ENCODE results near the gene DNAJA3.
A peak's percentile ranks its signal among the peaks of the same experiment; 100 is the strongest.

The DNAJA3 gene

DNA sequence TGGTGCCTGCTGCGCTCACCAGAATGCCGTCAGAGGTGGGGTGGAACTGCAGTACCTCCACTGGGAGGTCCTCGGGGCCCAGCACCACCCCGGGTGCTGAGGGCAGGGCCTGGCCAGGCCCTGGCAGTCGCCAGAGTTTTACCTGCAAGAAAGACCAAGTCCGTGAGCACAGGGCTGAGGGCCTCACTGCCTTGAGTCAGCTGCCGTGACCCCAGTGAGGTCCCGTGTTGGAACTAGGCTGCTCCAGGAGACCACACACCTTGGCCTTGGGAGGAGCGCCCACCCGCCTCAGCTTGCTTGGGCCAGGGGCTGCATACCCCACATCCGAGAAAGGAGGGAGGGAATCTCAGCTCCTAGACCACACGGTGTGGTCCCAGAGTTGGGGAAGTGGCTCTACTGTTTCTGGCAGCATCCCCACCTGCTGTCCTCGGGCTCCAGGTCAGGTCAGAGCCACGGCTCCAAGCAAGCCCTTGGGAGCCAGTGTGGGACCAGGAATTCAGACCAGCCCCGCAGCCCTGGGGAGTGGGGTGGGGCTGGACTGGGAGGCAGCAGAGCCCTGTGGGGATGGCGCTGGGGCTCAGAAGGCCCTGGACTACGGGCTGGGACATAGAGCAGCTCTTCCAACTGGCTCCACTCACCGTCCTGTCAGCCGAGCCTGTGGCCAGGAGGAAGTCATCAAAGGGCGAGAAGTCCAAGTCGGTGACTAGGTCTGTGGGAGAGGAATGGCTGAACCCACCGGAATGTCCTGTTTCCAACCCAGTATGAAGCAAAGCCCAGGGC lies 17.9 kb upstream of the DNAJA3 start:
- no peak for DNase-seq

DNA sequence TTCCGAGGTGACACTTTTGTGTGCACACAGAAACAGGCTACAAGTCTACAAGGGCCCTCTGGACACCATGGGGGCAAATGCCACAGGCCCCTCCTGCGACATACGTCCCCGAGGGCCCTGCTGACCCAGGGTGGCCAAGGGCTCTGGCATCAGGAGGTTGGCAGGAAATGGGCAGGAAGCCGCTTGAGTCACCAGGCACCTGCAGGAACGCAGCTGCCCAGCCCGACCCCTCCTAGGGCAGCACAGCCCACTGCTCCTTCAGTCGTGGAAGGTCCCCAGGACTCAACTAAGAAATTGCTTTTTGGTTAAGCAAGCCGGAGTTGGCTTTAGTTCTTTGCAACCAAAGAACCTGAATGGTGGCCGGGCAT lies 17.4 kb upstream of the DNAJA3 start:
- DNase-seq: no peak

DNA sequence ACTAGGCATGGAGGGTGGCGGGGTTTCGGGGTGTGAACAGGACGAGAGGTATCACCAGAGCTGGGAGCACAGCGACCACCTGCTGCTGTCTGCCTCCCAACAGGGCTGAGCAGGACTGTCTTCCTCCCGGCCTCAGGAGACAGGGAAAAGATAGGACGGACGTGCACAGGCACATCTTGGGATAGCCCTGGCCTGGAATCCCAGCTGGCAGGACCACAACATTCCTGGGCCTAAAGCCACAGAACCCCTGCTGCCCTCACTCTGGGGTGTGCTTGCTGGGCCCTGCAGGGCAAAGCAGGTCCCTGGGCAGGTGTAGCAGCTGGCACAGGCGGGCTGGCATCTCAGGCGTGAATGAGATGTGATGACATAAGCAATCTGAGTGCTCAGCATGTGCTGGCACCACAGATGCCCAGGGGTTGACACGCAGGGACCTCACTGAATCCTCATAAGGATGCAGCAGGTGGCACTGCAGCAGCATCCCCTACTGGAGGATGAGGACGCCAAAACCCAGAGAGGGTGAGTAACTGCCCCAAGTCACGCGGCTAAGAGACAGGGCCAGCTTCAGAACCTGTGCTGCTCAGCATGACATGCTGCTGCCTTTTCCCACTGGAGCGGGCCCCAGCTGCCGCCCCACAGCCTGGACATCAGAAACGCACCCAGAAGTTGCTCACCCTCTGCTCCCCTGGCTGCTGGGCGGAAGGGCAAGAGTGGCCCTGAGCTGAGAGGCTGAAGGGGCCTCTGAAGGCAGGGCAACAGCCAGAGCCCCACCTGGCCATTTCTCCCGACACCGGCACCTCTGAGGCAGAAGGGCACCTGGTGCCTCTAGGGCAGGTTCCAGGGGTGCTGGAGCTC lies 16.4 kb upstream of the DNAJA3 start:
- DNase-seq: peak in 2 of 14 donors; percentile 8 to 52

DNA sequence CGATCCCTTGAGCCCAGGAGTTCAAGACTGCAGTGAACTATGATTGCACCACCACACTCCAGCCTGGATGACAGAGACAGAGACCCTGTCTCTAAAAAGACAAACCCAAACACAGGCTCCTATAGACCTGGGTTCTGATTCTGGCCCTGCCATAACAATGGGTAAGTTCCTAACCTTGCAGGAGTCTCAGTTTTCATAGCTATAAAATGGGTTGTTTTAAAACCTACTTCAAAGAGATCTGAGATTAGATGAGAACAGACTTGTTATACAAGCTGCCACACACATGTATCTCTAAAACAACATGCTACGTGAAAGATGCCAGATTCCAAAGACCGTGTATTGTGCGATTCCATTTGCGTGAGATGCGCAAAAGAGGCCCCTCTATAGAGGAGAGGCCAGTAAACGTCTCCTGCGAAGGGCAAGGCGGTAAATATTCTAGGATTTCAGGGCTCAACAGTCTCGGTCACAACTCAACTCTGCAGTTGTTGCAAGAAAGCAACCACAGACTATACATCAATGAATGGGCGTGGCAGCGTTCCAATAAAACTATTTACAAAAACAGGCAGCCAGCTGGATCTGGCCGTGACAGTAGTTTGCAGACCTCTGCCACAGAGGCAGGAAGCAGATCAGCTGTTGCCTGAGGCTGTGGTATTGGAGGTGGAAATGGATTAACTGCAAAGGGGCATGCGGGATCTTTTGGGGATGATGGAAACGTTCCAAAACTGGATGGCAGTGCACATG lies 15.2 kb upstream of the DNAJA3 start:
- peak in 9 of 14 donors; percentile 16 to 54 (median 44) for DNase-seq

DNA sequence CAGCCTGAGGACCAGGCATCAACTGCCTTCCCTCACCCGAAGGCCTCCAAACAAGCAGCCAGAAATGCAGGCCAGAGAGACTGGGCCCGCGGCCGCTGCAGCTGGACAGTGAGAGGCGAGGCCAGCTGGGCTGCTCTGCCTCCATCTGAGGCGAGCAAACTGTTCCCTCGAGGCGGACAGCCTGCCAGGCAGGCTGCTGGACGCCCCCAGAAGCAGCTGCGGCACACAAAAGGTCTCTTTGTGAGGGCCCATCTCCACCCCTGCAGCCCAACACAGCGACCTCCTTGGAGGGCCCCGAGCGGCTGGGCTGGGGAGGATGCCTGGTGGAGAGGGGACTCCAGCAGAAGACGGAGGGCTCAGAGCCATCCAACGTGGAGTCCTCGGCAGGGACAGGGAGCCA lies 14.0 kb upstream of the DNAJA3 start:
- DNase-seq: peak in 13 of 14 donors; percentile 43 to 92 (median 84)

DNA sequence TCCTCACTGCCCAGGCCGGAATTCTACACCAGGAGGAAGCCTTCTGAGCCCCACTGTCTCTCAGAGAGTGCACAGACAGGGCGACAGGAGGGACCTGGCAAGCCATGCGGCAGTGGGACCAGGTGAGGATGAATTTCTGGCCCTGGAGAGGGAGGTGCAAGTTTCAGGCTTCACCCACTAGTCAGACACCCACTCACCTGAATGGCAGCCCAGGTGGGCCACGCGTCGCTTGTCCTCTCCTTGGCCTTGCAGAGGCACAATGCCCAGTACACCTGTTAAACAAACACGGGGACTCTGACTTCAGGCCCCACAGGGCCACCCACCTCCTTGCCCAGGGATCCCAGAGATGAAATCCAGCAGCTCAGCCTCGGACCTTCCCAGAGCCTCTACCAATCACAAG lies 13.5 kb upstream of the DNAJA3 start:
- peak in 1 of 14 donors; percentile 53 for DNase-seq

DNA sequence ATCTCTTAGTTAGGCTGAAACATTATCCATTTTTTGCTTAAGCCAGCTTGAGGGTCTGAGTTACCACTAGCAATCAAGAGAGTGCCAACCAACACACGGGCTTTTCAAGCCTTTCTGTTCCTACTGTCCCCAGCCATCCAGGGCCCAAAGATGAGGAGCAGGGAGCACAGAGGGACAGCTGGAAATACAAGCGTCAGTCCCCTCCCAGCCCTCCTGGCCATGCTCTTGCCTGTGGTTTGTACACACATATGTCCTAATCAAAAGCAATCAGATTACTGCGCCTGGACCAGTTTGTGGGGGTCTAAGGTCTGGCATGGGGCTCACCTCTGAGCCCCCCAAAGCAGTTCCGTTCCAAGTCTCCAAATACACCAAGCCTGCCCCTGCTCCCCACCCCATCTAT lies 12.8 kb upstream of the DNAJA3 start:
- DNase-seq: peak in 2 of 14 donors; percentile 10 to 40

DNA sequence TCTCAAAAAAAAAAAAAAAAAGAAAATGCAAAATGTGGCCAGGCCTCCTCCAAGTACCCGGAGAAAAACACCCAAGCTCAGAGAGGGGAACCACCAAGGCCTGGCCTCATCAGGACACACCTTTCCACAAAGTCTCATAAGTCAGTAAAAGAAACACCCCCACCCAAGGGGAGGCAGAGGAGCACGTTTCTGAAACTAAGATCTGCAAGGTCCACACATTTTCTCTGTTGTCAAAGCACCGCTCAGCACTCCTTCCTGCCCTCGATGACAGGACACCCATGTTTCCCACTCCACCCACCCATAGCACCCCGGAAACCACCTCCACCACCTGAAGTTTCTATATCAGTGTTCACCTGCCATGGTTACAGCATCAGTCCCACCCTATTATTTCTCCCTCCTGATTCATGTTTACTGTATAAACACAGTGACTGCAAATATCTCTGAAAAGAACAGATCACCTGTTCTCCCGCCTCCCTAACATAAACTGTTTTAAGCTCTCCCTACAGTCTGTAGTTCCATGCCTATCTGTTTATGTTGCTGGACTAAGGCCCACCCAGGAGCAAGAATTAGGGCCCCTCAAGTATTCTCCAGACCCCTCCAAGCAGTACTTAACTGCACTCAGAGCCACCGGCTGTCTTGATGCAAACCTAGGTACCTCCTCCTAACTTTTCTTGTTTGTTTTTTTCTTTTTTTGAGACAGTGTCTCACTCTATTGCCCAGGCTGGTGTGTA lies 11.3 kb upstream of the DNAJA3 start:
- DNase-seq: no peak

DNA sequence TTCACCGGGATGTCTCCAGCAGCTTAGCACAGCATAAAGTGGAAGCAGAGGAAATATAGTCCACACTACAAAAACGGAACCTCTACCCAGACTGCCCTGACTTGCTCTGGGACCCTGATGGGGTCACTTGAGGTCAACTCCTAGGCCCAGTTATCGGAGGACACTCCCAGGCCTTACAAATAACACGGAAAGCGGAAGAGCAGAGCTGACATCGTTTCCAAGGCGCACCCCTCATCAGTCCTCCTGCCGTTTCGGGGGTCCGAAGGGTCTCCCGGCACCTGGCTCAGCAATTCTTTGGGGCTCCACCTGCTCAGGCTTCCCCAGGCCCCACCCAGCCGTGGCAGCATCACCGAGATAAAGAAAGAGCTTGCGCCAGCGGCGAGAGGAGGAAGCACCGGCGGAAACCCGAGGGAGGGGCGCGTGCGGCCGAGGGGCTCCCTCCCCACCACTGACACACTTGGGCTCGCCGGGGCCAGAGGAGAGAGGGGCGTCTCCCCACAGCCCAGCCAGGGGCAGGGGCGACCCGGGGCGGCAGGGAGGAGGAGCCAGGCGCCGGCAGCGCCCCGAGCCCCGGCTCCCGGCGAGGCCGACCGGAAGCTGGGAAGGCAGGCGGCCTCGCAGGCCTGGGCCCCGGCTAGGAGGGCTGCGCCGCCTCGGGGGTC lies 10.0 kb upstream of the DNAJA3 start:
- DNase-seq: peak in 12 of 14 donors; percentile 17 to 81 (median 41)

DNA sequence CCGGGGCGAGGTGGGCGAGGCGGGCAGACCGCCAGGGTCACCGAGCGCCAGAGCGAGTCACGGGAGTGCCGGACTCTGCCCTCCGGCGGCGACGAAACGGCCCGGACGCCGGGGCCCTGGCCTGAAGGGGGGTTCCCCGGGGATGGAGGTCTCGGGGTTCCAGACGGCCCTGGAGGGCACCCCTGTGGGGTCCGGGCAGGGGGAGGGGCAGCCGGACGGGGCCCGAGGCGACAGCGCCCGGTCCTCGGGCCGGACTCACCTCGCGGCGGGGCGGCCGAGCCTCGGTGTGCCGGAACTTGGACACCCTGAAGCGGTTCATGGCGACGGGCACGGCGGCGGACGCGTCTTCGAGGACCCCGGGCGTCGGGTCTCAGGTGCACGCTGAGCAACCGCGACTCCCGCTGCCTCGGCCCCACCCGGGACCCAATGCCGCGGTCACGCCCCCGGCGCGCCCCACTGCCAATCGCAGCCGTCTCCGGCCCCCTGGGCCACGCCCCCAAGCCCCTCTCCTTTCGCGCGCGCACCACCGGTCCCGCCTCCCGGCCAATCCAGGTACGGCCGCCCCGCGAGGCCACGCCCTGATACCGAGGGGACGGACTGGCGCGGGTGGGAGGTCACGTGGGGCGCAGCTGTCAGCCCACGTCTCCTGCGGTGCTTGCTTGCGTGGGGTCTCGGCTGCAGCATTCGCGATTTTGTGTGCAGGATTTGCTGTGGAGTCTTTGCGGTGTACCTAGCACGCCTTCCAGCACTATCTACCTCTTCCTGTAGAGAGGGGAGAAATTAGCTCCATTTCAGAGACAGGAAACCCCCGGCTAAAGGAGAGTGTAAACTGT lies 9.3 kb upstream of the DNAJA3 start, which contains the start of gene CORO7:
TSS of gene CORO7 (minus strand) at position 397 of the 833 bp plus-strand sequence. CDS start at position 319, 78 bp downstream.
- DNase-seq: peak; percentile 49 to 98 (median 94)

DNA sequence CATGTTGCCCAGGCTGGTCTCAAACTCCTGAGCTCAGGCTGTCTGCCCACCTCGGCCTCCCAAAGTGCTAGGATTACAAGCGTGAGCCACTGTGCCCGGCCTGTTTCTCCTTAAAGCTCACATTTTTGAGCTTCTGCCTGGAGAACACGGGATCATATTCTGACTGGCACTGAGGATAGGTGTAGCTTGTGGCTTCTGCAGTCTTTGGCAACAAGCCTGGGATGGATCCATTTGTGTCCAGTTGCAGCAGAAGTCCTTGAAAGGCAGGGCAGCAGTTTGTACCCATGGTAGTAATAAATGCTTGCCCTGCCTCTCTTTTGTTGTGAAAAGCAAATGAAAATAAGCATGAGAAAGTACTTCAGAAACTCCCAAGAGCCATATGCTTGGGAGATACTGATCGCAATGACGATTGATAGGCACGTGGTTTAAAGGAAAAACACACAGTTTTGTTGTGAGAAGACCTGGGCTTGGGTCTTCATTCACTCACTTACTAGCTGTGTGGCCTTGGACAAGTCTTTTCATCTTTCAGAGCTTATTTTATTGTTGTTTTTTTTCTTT lies 6.2 kb upstream of the DNAJA3 start:
- no peak for DNase-seq

DNA sequence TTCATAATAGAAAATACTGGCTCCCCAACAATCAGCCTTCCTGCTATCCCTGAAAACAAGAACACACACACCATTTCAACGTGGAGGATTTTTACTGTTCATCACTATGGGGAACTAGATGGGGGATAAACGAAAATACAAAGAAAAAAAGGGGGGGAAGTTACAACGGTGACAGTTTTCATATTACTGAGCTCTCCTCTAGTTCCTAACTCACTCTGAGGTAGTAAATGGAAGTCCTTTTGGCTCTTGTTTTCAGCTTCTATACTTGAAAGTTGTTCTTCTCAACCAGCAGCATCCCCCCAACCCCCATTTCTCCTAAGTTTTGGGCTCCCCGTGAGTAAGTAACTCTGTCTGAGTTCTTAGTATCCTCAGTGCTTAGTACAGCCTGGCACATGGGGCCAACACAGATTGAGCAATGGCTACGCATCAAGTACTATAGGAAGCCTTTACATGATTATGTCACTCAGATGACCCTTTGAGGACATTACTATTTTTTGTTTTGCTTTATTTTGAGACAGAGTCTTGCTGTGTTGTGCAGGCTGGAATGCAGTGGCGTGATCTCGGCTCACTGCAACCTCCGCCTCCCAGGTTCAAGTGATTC lies 5.1 kb upstream of the DNAJA3 start:
- no peak for DNase-seq

DNA sequence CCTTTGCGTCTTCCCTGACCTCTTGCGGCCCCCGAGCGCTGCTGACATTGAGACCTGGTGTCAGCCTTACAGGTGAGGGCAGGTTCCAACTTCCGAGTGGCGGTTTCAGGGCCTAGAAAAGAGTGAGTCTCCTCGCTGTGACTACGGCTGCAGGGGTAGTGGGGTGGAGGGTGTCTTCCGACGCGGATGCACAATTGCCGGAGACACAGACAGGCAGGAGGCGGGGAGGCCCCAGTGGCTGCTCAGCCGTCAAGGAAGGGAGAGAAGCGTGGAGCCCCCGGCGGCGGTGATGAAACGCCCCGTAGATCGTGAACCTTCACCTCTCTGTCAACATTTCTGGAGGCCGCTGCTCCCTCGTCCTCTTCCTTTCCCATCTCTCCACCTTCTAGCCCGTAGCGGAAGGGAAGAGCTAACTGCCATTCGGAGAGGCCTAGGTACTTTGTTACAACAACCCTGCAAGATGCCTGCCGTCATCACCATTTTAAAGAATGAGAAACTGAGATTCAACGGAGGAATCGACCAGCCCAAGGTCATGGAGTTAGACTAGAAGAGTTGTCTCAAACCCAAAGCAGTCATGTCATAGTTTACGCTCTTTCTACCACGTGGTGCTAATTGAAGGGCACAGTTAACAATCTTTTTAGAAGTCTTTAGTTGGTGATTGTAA lies 485 bp downstream of the DNAJA3 start:
- DNase-seq: peak in 1 of 14 donors; percentile 75

DNA sequence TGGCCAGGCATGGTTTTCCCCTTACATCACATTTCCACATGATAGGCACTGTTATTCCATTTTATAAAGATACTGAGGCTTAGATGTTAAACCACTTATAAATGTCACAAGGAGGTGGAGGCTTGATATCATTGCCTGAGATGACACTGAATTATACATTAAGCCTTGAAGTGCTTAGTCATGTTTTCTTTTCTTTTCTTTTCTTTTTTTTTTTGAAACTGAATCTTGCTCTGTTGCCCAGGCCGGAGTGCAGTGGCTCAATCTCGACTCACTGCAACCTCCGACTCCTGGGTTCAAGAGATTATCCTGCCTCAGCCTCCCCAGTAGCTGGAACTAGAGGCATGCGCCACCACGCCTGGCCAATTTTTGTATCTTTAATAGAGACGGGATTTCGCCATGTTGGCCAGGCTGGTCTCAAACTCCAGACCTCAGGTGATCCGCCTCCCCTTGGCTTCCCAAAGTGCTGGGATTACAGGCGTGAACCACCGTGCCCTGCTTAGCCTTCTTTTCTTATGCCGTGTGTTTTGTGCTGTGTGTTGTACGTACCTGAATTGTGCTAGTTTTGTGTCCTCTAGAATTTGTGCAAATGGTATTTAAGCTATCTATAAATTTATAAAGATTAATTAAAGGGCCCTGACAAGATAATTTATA lies 1.2 kb downstream of the DNAJA3 start:
- no peak for DNase-seq

DNA sequence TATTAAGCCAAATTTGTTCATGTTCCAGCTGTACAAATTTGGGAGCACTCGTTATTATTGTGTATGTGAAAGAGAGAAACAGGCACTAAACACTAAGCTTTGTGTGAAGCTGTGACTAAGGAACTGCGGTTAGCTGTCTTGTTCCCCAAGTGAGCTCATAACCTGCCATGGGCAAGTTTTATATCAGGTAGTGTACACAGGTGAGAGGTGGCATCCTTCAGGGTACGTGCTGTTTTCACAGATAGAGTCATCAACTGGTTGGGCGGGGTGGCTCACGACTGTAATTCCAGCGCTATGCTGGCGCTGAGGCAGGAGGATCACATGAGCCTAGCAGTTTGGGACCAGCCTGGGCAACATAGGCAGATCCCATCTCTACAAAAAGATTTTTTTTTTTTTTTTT lies 2.8 kb downstream of the DNAJA3 start:
- no peak for DNase-seq

DNA sequence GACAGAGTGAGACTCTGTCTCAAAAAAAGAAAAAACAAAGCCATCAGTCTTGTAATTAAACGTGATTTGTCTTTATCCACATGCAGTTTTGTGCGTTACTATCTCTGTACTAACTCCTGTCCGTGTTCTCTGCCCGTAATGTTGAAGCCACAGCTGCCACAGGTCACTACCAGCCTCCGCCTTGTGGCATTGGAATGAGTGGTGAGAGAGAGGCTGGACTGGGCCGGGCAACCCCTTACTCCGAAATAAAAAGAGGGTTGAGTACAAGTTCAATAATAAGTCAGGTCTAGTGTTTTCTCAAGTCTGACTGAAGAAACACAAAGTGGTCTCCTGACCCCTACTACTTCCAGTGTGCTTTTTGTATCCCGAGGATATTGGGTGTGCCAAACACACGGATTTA lies 5.4 kb downstream of the DNAJA3 start:
- no peak for DNase-seq

DNA sequence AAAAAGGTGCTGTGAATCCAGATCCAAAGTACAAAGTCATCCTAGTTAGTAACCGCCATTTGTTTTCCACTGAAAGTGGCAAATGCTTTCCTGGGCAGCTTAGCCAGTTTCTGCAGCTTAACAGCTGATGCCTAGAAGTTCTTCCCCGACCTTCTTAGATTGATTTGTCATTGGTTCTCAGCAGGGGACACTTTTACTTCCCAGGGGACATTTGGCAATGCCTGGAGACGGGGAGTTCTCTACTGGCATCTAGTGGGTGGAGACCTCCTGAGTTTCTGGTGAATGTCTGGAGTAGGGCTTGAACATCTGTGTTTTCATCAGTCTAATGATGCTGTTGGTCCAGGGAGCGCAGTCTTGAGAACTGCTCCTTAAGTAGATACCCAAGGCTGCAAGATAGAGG lies 7.6 kb downstream of the DNAJA3 start:
- DNase-seq: no peak

DNA sequence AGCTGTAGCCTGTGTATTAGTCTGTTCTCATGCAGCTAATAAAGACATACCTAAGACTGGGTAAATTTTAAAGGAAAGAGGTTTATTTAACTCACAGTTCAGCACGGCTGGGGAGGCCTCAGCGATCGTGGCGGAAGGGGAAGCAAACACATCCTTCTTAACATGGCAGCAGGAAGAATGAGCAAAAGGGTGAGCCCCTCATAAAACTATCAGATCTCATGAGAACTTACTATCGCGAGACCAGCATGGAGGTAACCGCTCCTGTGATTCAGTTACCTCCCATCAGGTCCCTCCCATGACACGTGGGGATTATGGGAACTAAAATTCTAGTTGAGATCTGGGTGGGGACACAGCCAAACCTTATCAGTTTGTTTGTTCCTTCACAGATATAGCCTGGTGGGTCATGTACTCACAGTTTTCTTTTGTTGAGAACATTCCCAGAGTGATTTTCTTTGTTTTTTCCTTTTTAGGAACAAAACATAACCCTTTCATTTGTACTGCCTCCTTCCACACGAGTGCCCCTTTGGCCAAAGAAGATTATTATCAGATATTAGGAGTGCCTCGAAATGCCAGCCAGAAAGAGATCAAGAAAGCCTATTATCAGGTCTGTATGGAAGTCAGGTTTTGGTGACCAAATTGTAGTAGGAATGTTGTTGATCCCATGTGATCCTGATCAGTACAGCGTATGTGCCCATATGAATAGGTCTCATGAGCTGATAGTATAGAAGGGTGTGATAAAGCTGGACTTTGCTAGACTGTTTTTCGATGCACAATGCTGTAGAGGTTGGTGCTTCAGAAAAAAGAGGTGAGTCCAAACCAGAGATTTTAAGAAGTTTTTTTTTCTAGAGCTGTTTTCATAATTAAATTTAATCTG lies 8.5 kb downstream of the DNAJA3 start:
- DNase-seq: no peak
